AG10803 (cell line): ENCODE measurements around the gene ESR2.
"Not testable (repeated sequence)": the region's sequence is repeated elsewhere in the genome, so short reads cannot be mapped to it uniquely, and the experiment has no call there.

ENCODE experiments used
- DNase-seq: peaks from one replicate; pipeline ENCODE4 v3.0.0; 2010; ENCODE audit warnings: low read depth
- H3K4me3 ChIP-seq: 2 replicates; pipeline ENCODE4 v1.5.1; 2011; ENCODE audit warnings: mild to moderate bottlenecking, low read length, control low read depth
- CTCF ChIP-seq: conservative IDR thresholded peaks from 2 replicates; pipeline ENCODE4 v1.5.1; 2011; ENCODE audit warnings: mild to moderate bottlenecking, low read length, control low read depth, inconsistent platforms

The ESR2 gene

GRCh38 chr14:64040044-64040443 lies 254.1 kb downstream of the ESR2 start:
- peak; percentile 55 for TF ChIP-seq CTCF
- H3K4me3 ChIP-seq: no peak overlapping the region
- peak; percentile 23 for DNase-seq

DNA sequence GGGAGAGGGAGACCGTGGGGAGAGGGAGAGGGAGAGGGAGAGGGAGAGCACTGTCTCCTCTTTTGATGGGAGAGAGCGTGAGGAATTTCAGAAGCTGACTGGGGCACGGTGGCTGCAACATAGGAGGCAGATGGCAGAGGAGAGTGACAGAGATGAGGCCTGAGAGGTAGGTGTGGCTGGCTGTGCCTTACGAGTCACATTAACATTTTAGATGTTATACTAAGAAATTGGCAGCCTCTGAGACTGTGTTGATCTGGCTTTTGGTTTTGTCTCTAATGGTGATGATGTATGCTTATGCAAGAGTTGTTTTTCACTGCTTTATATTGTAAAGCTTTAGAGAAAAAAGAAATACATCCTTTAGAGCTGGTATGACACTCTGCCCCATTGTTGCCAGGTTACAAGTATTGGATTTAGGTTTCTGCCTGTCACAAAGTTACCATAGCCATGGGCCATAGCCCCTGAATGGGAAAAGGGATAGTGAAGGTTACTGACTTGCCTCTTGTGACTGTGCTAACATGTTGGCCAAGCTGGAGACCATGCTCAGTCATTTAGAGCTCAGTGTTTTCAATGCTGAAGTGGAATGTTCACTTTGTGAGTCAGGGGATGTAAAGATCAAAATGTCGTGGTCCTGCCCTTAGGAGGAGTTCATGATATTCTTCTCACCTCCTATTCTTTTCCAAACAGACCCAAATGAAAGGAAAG lies 255.2 kb downstream of the ESR2 start:
- DNase-seq: peak; percentile 29
- H3K4me3 ChIP-seq: no peak overlapping the region
- TF ChIP-seq CTCF: no peak

DNA sequence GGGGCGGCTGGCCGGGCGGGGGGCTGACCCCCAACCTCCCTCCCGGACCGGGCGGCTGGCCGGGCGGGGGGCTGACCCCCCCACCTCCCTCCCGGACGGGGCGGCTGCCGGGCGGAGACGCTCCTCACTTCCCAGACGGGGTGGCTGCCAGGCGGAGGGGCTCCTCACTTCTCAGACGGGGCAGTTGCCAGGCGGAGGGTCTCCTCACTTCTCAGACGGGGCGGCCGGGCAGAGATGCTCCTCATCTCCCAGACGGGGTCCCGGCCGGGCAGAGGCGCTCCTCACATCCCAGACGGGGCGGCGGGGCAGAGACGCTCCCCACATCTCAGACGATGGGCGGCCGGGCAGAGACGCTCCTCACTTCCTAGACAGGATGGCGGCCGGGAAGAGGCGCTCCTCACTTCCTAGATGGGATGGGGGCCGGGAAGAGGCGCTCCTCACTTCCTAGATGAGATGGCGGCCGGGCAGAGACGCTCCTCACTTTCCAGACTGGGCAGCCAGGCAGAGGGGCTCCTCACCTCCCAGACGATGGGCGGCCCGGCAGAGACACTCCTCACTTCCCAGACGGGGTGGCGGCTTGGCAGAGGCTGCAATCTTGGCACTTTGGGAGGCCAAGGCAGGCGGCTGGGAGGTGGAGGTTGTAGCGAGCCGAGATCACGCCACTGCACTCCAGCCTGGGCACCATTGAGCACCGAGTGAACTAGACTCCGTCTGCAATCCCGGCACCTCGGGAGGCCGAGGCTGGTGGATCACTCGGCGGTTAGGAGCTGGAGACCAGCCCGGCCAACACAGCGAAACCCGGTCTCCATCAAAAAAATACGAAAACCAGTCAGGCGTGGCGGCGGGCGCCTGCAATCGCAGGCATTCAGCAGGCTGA lies 256.1 kb downstream of the ESR2 start:
- DNase-seq, H3K4me3 ChIP-seq: not testable (repeated sequence)

DNA sequence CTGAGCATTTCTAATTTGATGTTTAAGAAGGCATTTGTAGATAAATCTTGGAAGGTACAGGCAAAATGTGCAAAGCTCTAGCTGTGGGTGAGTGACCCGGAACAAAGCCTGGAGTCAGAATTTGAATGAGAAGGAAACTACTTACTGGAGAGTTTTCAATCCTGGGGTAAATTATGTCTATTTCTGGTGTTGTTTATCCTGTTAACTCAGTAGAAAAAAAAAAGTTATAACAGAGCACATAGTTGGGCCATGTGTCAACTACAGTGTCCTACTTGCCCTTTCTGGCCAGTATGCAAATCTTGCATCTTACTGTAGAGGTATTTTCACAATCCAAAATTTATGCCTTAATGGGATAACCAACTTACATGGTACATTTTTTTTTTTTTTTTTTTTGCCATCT lies 259.0 kb downstream of the ESR2 start:
- DNase-seq: peak; percentile 61
- TF ChIP-seq CTCF: no peak
- H3K4me3 ChIP-seq: no peak overlapping the region
